ENCODE measurements around the gene PAXX. TPM values are rescaled to one million over a fixed set of nuclear protein-coding genes. Genes with fewer than 3 reads are reported as not detected.

The PAXX gene
- total RNA-seq, 4 donors from 2014 or later, result 14.2 to 39.5 (median 18.8) TPM

GRCh38 chr9:136983656-136984314 lies 8.4 kb upstream of the PAXX start:
- DNase-seq, result no peak
- Histone ChIP-seq H3K36me3 (no peaks in the 10 kb centered on the region), H3K4me1 (no peaks in the 10 kb centered on the region), H3K27ac (no peak overlapping the region), H3K4me3 (no peak overlapping the region), H3K27me3 (peaks cover 8 to 16% of the 10 kb centered on the region in 2 donors), H3K9me3 (no peaks in the 10 kb centered on the region)
- intact Hi-C loops (cut with DNase I; ENCODE audit: low total_unique reads), result no loop called here
- no peak for TF ChIP-seq POLR2A (IDR thresholded peaks at IDR 0.05)
- TF ChIP-seq CTCF (IDR thresholded peaks at IDR 0.05), result no peak

- intact Hi-C loops (cut with DNase I; ENCODE audit: low total_unique reads), result no loop called here
- no peak overlapping the region for H3K4me3 ChIP-seq
- H3K4me1 ChIP-seq, result no peaks in the 10 kb centered on the region
Observed at GRCh38 chr9:136984464-136985026, 7.7 kb upstream of the PAXX start.

GRCh38 chr9:136985027-136985602 lies 7.1 kb upstream of the PAXX start:
- peaks cover 8 to 16% of the 10 kb centered on the region in 2 donors for H3K27me3 ChIP-seq
- DNase-seq, result no peak
- no peak for TF ChIP-seq POLR2A (IDR thresholded peaks at IDR 0.05)
- TF ChIP-seq CTCF (IDR thresholded peaks at IDR 0.05), result no peak
- H3K36me3 ChIP-seq, result no peaks in the 10 kb centered on the region
- H3K4me3 ChIP-seq, result no peak overlapping the region
- H3K4me1 ChIP-seq, result no peaks in the 10 kb centered on the region
- intact Hi-C loops (cut with DNase I; ENCODE audit: low total_unique reads), result no loop called here
- H3K27ac ChIP-seq, result no peak overlapping the region
- no peaks in the 10 kb centered on the region for H3K9me3 ChIP-seq

More at GRCh38 chr9:136984464-136985026, 7.7 kb upstream of the PAXX start:
- Histone ChIP-seq H3K36me3 (no peaks in the 10 kb centered on the region), H3K9me3 (no peaks in the 10 kb centered on the region), H3K27me3 (peaks cover 8 to 16% of the 10 kb centered on the region in 2 donors), H3K27ac (no peak overlapping the region)
- no peak for DNase-seq
- TF ChIP-seq CTCF (IDR thresholded peaks at IDR 0.05), result no peak
- TF ChIP-seq POLR2A (IDR thresholded peaks at IDR 0.05), result no peak

GRCh38 chr9:136985853-136986252 lies 6.4 kb upstream of the PAXX start:
- no peak overlapping the region for H3K4me3 ChIP-seq
- no peaks in the 10 kb centered on the region for H3K36me3 ChIP-seq
- peaks cover 8 to 16% of the 10 kb centered on the region in 2 donors for H3K27me3 ChIP-seq
- no peak for TF ChIP-seq POLR2A (IDR thresholded peaks at IDR 0.05)
- no peak for TF ChIP-seq CTCF (IDR thresholded peaks at IDR 0.05)
- no peaks in the 10 kb centered on the region for H3K9me3 ChIP-seq
- H3K4me1 ChIP-seq, result no peaks in the 10 kb centered on the region
- intact Hi-C loops (cut with DNase I; ENCODE audit: low total_unique reads), result no loop called here
- DNase-seq, result no peak
- no peak overlapping the region for H3K27ac ChIP-seq

GRCh38 chr9:136988872-136989271 lies 3.4 kb upstream of the PAXX start:
- Histone ChIP-seq H3K4me1 (peaks cover 0 to 6% of the 10 kb centered on the region in 2 donors), H3K27ac (no peak overlapping the region), H3K4me3 (no peak overlapping the region), H3K36me3 (no peaks in the 10 kb centered on the region), H3K9me3 (no peaks in the 10 kb centered on the region), H3K27me3 (peaks cover 8 to 16% of the 10 kb centered on the region in 2 donors)
- DNase-seq, result no peak
- no peak for TF ChIP-seq POLR2A (IDR thresholded peaks at IDR 0.05)
- no peak for TF ChIP-seq CTCF (IDR thresholded peaks at IDR 0.05)
- intact Hi-C loops (cut with DNase I; ENCODE audit: low total_unique reads), result no loop called here

Measured in uterus (tissue), 4 donors.